H1 (cell line): ENCODE results near the gene GALNT18. TPM values are rescaled to one million over a fixed set of nuclear protein-coding genes. Genes with fewer than 3 reads are reported as not detected.
A peak's percentile ranks its signal among the peaks of the same experiment; 100 is the strongest.

ENCODE experiments used
- CTCF ChIA-PET: fragments of 300-600 bp; sonication (Branson Sonifier 250); formaldehyde crosslinking; loops from one replicate; lab custom pipeline; 2021; ENCODE audit not compliant: partially characterized antibody; lab: Charles Lee
- POLR2A ChIA-PET: fragments of 300-600 bp; sonication (Branson Sonifier 250); formaldehyde crosslinking; loops from one replicate; lab custom pipeline; 2021; ENCODE audit warnings: inconsistent platforms; ENCODE audit not compliant: partially characterized antibody; lab: Charles Lee
- DNase-seq, 2 experiments: peaks; one replicate each; pipeline versions ENCODE4 v3.0.0 to v3.0.0-alpha.2; 2010 to 2022; ENCODE audit warnings: low spot score in 2 of 2, low read depth in 1 of 2, mixed read lengths in 1 of 2
- FAIRE-seq: peaks from 2 replicates; lab custom pipeline; 2011; peaks lifted over from hg19 to GRCh38; lab: Jason Lieb, UNC
- H2AFZ ChIP-seq: 2 replicates; pipeline ENCODE4 v1.8.1; 2012; ENCODE audit warnings: low read length, inconsistent platforms
- H2AK5ac ChIP-seq: 2 replicates; pipeline ENCODE4 v1.6.1; 2013; ENCODE audit warnings: low read depth, low read length
- H2BK120ac ChIP-seq: replicated peaks from 2 replicates; pipeline ENCODE3; 2013; ENCODE audit warnings: low read depth, low read length, inconsistent platforms
- H2BK12ac ChIP-seq: 2 replicates; pipeline ENCODE4 v1.6.1; 2013; ENCODE audit warnings: low read depth, low read length
- H2BK15ac ChIP-seq: 2 replicates; pipeline ENCODE4 v1.6.1; 2013; ENCODE audit warnings: low read length
- H2BK20ac ChIP-seq: 2 replicates; pipeline ENCODE4 v1.6.1; 2013; ENCODE audit warnings: low read length
- H2BK5ac ChIP-seq: 2 replicates; pipeline ENCODE4 v1.6.1; 2013; ENCODE audit warnings: low read depth, low read length
- H3K14ac ChIP-seq: 2 replicates; pipeline ENCODE4 v1.6.1; 2013; ENCODE audit warnings: inconsistent platforms; ENCODE audit not compliant: insufficient read length
- H3K18ac ChIP-seq: 2 replicates; pipeline ENCODE4 v1.6.1; 2013; ENCODE audit warnings: low read length; ENCODE audit errors: extremely low read depth
- H3K23ac ChIP-seq: 2 replicates; pipeline ENCODE4 v1.6.1; 2013; ENCODE audit warnings: inconsistent platforms; ENCODE audit not compliant: insufficient read length
- H3K23me2 ChIP-seq: 2 replicates; pipeline ENCODE4 v1.6.1; 2013; ENCODE audit warnings: low read depth, low read length
- H3K27ac ChIP-seq: 2 replicates; pipeline ENCODE4 v1.6.1; 2011; ENCODE audit warnings: low read depth, low read length, inconsistent platforms
- H3K27me3 ChIP-seq, 4 experiments: replicated peaks in 1 of 4; 1 replicate in 1 of 4; 2 replicates in 3 of 4; pipeline versions ENCODE4 v1.6.1 to v1.8.1; 2011 to 2013; ENCODE audit warnings: low read length in 3 of 4, mild to moderate bottlenecking in 3 of 4, inconsistent platforms in 2 of 4, mixed read lengths in 2 of 4, moderate library complexity in 1 of 4; ENCODE audit not compliant: control insufficient read depth in 3 of 4, insufficient read depth in 3 of 4; ENCODE audit errors: extremely low read depth in 1 of 4
- H3K36me3 ChIP-seq, 4 experiments: 2 replicates each; pipeline versions ENCODE4 v1.6.1 to v1.8.1; 2011 to 2013; ENCODE audit warnings: mild to moderate bottlenecking in 4 of 4, low read length in 3 of 4, moderate library complexity in 2 of 4, control low read depth in 1 of 4, inconsistent platforms in 1 of 4; ENCODE audit not compliant: insufficient read depth in 4 of 4, control insufficient read depth in 2 of 4
- H3K4ac ChIP-seq: replicated peaks from 2 replicates; pipeline ENCODE3; 2013; ENCODE audit warnings: low read length, low read depth, mixed read lengths, inconsistent platforms; ENCODE audit not compliant: insufficient read length
- H3K4me1 ChIP-seq, 4 experiments: replicated peaks in 1 of 4; 1 replicate in 1 of 4; 2 replicates in 3 of 4; pipeline versions ENCODE4 v1.6.1 to v1.8.1; 2011 to 2013; ENCODE audit warnings: low read length in 3 of 4, inconsistent platforms in 2 of 4, mixed read lengths in 1 of 4; ENCODE audit not compliant: insufficient read depth in 4 of 4, control insufficient read depth in 3 of 4
- H3K4me2 ChIP-seq, 2 experiments: 2 replicates each; pipeline versions ENCODE4 v1.6.1 to v1.8.1; 2011 to 2013; ENCODE audit warnings: low read depth in 2 of 2, low read length in 2 of 2, control low read depth in 1 of 2, inconsistent platforms in 1 of 2, mild to moderate bottlenecking in 1 of 2; ENCODE audit not compliant: insufficient read depth in 1 of 2
- H3K4me3 ChIP-seq, 4 experiments: fragments of 200-600, 300-600 bp in 1 of 4; sonication (generic), shearing (Covaris generic), sonication (Bioruptor Twin) in 1 of 4; 2 replicates each; pipeline versions ENCODE4 v1.5.1 to v1.8.1; 2011 to 2016; ENCODE audit warnings: low read length in 4 of 4, low read depth in 3 of 4, control low read depth in 2 of 4, inconsistent platforms in 2 of 4, mild to moderate bottlenecking in 2 of 4, mixed read lengths in 1 of 4, moderate library complexity in 1 of 4; ENCODE audit not compliant: insufficient read depth in 2 of 4; ENCODE audit errors: extremely low read depth in 1 of 4
- H3K56ac ChIP-seq: replicated peaks from 2 replicates; pipeline ENCODE3; 2013; ENCODE audit warnings: low read depth, mild to moderate bottlenecking, mixed read lengths, low read length, inconsistent platforms; ENCODE audit not compliant: insufficient read length
- H3K79me1 ChIP-seq: 2 replicates; pipeline ENCODE4 v1.6.1; 2013; ENCODE audit warnings: low read depth, low read length, control low read depth
- H3K79me2 ChIP-seq, 2 experiments: 2 replicates each; pipeline versions ENCODE4 v1.6.1 to v1.8.1; 2012 to 2013; ENCODE audit warnings: low read length in 2 of 2, mild to moderate bottlenecking in 2 of 2, inconsistent platforms in 1 of 2; ENCODE audit not compliant: insufficient read depth in 2 of 2, control insufficient read depth in 1 of 2
- H3K9ac ChIP-seq, 4 experiments: replicated peaks in 1 of 4; 1 replicate in 1 of 4; 2 replicates in 3 of 4; pipeline versions ENCODE4 v1.6.1 to v1.8.1; 2011 to 2013; ENCODE audit warnings: low read depth in 3 of 4, low read length in 3 of 4, control low read depth in 2 of 4, mild to moderate bottlenecking in 2 of 4, moderate library complexity in 2 of 4, inconsistent platforms in 1 of 4; ENCODE audit errors: extremely low read depth in 1 of 4
- H3K9me3 ChIP-seq, 2 experiments: 2 replicates each; pipeline versions ENCODE4 v1.6.1 to v1.8.1; 2012 to 2013; ENCODE audit warnings: mild to moderate bottlenecking in 2 of 2, moderate library complexity in 2 of 2, control low read depth in 1 of 2, inconsistent platforms in 1 of 2, low read depth in 1 of 2, low read length in 1 of 2, mixed read lengths in 1 of 2; ENCODE audit not compliant: insufficient read depth in 2 of 2
- H4K20me1 ChIP-seq, 2 experiments: replicated peaks in 1 of 2; 2 replicates each; pipeline versions ENCODE3 to v1.8.1; 2011 to 2013; ENCODE audit warnings: inconsistent platforms in 2 of 2, low read length in 2 of 2, mild to moderate bottlenecking in 1 of 2; ENCODE audit not compliant: insufficient read depth in 2 of 2, control insufficient read depth in 1 of 2
- H4K5ac ChIP-seq: 2 replicates; pipeline ENCODE4 v1.6.1; 2013; ENCODE audit warnings: low read length, low read depth, mixed read lengths, inconsistent platforms; ENCODE audit not compliant: insufficient read length
- H4K8ac ChIP-seq: 2 replicates; pipeline ENCODE4 v1.8.0; 2013; ENCODE audit warnings: mild to moderate bottlenecking, moderate library complexity, low read length, inconsistent platforms; ENCODE audit not compliant: insufficient read depth; ENCODE audit errors: extremely low read depth
- H4K91ac ChIP-seq: replicated peaks from 2 replicates; pipeline ENCODE3; 2013; ENCODE audit warnings: low read length, mixed read lengths, inconsistent platforms; ENCODE audit not compliant: insufficient read length
- CREB1 ChIP-seq: IDR thresholded peaks from 2 replicates; pipeline ENCODE4 v1.6.1; 2012; ENCODE audit warnings: inconsistent platforms
- WGBS, 2 experiments: shearing (Covaris generic) in 1 of 2; methylation state at CpG; one replicate each; pipeline versions ENCODE4 v1.1.6 to v1.1.7; 2013 to 2015; ENCODE audit warnings: low lambda C conversion rate in 2 of 2, mixed read lengths in 2 of 2, inconsistent platforms in 1 of 2, low coverage in 1 of 2, missing lambda C conversion rate in 1 of 2; ENCODE audit not compliant: insufficient replicate concordance in 2 of 2, insufficient coverage in 1 of 2, insufficient read length in 1 of 2; ENCODE audit errors: extremely low coverage in 1 of 2, missing lambda C conversion rate in 1 of 2; 5-methylcytosine and 5-hydroxymethylcytosine counted together
- polyA plus RNA-seq, 7 experiments: library from polyadenylated mRNA; depleted of rRNA in 3 of 7; stranded (reverse) in 5 of 7; unstranded in 2 of 7; fragments of >200 nt in 5 of 7; fragments of 200-250 nt in 2 of 7; gene quantifications; 1 replicate in 5 of 7; 2 replicates in 1 of 7; 4 replicates in 1 of 7; pipeline versions ENCODE4 v1.2.1 to v1.2.3, GENCODE V29; 2011 to 2013; ENCODE audit warnings: missing spikeins in 2 of 7, mixed read lengths in 2 of 7
- total RNA-seq: library from RNA; stranded (reverse); fragmentation: NEBNext Ultra II Directional; extraction: Animal tissue kit (Norgen Biotek cat#: 25700); gene quantifications from 2 replicates; pipeline ENCODE4 v1.2.1, GENCODE V29; 2021

Gene GALNT18
- total and polyA plus RNA-seq, 2 of the 8 experiments (the other 6 are each of a cell fraction or from before 2014, with no cell fraction given) = 6.0 to 9.4 TPM

GRCh38 chr11:11520231-11521015 is 101.4 kb downstream of the GALNT18 start:
- no peak overlapping the region for H2BK5ac ChIP-seq
- no peak overlapping the region for H3K56ac ChIP-seq
- 76% methylated on average over 14 of the region's 14 CpGs; no CpG with 5 or more reads in 1 of the 2 experiments for WGBS, 2 experiments
- H3K14ac ChIP-seq = no peak overlapping the region
- no peak overlapping the region for H2AK5ac ChIP-seq
- H3K4ac ChIP-seq = no peak overlapping the region
- no peaks in the 10 kb centered on the region for H3K79me2 ChIP-seq
- no peak overlapping the region for H3K27ac ChIP-seq
- no peak for DNase-seq
- H2AFZ ChIP-seq = no peak overlapping the region
- no peaks in the 10 kb centered on the region for H4K20me1 ChIP-seq
- H2BK20ac ChIP-seq = no peak overlapping the region
- H3K9ac ChIP-seq = no peak overlapping the region
- ChIA-PET CTCF (interaction anchor here (0.6 to 2.0 kb wide), 10 partner anchors 10 to 267 kb away, joined by 3 to 8 read pairs (median 4); no protein-coding TSS in a partner anchor), POLR2A (no interaction called here)
- no peak overlapping the region for H4K5ac ChIP-seq
- H3K23ac ChIP-seq = no peak overlapping the region
- no peaks in the 10 kb centered on the region for H3K79me1 ChIP-seq
- H4K91ac ChIP-seq = peak overlapping the region; percentile 6
- no peak for FAIRE-seq
- 0 out of 2 replicates have a peak overlapping the region, but pooled peaks have one; percentile 40 for H2BK15ac ChIP-seq
- H2BK12ac ChIP-seq = peak overlapping the region; percentile 35; the same call in 1 of the 2 replicates
- no peak for TF ChIP-seq CREB1
- no peak overlapping the region for H3K4me3 ChIP-seq
- H3K4me2 ChIP-seq = no peak overlapping the region
- H3K9me3 ChIP-seq = no peaks in the 10 kb centered on the region
- no peak overlapping the region for H2BK120ac ChIP-seq
- H3K23me2 ChIP-seq = no peaks in the 10 kb centered on the region
- H4K8ac ChIP-seq = peak overlapping the region; percentile 57
- no peaks in the 10 kb centered on the region for H3K27me3 ChIP-seq
- no peaks in the 10 kb centered on the region for H3K36me3 ChIP-seq
- H3K4me1 ChIP-seq = peaks cover 0 to 5% (median 0%) of the 10 kb centered on the region in 4 experiments; a peak in 2 of 7 replicates
- H3K18ac ChIP-seq = no peak overlapping the region
